CD4-positive, alpha-beta T cell treated with Interleukin-21 for 1 hour (primary cell): ENCODE measurements around the gene TMEM225B.
"Not testable (repeated sequence)": the region's sequence is repeated elsewhere in the genome, so short reads cannot be mapped to it uniquely, and the experiment has no call there.

Experiments
- DNase-seq: peaks from one replicate; pipeline ENCODE4 v3.0.0-alpha.2; 2020

Gene TMEM225B, protein sequence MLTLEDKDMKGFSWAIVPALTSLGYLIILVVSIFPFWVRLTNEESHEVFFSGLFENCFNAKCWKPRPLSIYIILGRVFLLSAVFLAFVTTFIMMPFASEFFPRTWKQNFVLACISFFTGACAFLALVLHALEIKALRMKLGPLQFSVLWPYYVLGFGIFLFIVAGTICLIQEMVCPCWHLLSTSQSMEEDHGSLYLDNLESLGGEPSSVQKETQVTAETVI

GRCh38 chr7:99597762-99598501 is at the start of gene TMEM225B:
TSS of gene TMEM225B (plus strand) at chr7:99598267. CDS start at chr7:99604389, 6,122 bp downstream.
- DNase-seq: no peak

DNA sequence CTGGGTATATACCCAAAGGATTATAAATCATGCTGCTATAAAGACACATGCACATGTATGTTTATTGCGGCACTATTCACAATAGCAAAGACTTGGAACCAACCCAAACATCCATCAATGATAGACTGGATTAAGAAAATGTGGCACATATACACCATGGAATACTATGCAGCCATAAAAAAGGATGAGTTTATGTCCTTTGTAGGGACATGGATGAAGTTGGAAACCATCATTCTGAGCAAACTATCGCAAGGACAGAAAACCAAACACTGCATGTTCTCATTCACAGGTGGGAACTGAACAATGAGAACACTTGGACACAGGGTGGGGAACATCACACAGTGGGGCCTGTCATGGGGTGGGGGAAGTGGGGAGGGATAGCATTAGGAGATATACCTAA is 48.5 kb upstream of the TMEM225B start:
- not testable (repeated sequence) for DNase-seq

- DNase-seq: peak; percentile 4
Observed at GRCh38 chr7:99551334-99551733, 46.7 kb upstream of the TMEM225B start.

GRCh38 chr7:99551767-99552463 is 46.2 kb upstream of the TMEM225B start, which contains the start of gene FAM200A:
TSS of gene FAM200A (minus strand) at chr7:99552114. CDS start at chr7:99548407, 3,707 bp downstream.
- peak; percentile 88 for DNase-seq

GRCh38 chr7:99553039-99553438 is 45.0 kb upstream of the TMEM225B start:
- DNase-seq: no peak

DNA sequence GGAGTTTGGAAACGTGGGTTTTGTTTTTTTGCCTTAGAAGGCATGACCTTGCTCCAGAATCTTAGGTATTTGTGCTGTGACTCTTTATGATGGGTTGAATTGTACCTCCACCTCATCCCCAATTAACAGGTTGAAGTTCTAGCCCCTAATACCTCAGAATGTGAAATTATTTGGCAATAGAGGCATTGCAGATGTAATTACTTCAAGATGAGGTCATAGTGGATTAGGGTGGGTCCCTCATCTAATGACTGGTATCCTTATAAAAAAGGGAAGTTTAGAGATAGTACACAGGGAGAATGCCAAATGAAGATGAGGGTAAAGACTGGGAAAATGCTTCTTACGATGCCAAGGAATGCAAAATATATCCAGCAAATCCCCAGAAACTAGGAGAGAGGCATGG is 43.1 kb upstream of the TMEM225B start:
- DNase-seq: no peak

DNA sequence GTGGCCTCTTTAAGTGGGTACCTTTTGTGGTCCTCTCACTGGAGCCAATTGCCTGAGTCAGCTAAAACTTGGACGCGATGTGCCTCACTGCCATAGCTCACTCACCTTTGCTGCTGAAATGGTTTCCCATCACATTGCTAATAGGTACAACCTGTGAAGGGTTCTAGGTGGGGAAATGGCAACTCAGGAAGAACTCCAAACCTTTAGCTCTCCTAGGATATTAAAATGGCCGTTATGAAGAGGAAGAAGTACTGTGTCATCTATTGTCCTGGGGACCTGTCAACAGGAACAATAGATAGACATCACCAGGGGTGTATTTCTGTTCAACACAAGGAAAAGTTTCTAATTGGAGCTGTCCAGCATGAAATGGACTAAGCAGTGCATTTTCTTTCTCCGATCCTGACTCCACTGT is 40.9 kb upstream of the TMEM225B start:
- DNase-seq: no peak

DNA sequence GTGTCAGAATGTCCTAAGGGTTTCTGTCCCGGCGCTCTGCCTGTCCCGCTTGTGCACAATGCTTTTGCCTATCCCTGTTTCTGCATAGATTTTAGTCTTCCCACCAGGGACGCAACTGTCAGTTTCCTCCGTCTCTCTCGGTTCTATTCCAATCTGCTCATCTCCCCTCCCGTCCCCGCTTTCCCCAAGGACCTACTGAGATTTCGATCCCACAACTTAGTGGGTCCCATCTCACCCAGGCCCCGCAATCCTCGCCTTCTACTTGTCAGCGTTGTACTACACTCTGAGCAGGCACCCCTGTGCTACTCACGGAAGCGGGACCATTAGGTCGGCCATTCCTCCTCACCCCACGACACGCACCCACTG is 40.1 kb upstream of the TMEM225B start:
- no peak for DNase-seq

- peak; percentile 94 for DNase-seq
Observed at GRCh38 chr7:99558306-99559174, 39.5 kb upstream of the TMEM225B start, which contains the start of gene ZNF655. TSS of gene ZNF655 (plus strand) at chr7:99558642. CDS start at chr7:99560560, 1,918 bp downstream.

- DNase-seq: peak; percentile 50
Observed at GRCh38 chr7:99559175-99559915, 38.7 kb upstream of the TMEM225B start.

DNA sequence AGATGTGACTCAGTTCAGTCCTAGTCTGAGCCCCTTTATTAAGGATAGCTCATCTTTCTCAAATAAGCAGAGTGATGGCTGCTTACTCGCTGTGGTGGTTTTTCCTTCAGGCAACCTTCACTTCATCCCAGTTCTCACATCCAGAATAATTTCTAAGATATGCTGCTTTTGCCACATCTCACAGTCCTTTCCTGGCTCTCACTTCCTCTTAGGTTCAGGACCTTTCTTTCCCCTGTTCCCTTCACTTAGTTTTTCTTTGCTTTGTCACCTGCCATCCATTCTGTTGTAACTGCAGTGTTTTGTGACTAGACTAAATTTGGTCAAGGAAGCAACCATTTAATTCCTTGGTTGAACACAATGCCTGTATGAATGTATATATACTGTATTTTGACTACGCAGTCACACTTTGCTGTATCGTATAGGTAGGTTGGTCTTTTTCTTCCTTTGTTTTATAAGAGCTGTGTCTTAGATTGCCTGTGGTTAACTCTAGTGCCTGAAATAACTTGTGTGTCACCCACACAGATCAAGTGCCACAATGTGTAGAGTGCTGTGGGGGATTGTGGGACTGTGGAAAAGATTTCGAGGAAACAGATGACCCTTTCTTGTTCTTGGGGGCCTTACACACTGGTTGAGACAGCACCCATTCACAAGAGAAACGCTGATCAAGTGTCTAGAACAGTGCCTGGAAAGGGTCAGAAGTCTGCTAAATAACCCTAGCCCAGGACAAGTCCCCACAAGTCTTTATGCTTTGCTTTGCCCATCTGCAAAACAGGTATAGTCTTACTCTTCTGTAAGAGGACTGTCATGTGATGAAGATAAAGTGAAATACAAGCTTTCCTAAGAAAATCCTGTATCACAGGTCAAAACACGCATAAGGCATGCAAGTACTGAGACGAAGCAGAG is 37.0 kb upstream of the TMEM225B start:
- DNase-seq: no peak

DNA sequence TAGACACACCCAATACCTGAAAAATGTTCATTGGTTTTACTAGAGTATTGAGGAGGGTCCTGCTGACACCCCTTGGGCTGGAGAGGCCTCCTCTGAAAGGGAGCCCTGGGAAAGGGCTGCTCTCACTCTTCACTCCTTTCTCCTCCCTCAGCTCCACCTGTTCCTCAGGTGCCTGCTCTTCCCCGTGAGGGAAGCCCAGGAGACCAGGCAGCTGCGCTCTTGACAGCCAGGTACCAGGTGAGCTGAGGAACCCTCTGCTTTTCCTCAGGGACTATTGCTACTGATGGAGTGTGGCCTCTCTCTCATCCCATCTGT is 36.4 kb upstream of the TMEM225B start:
- no peak for DNase-seq

- DNase-seq: no peak
Observed at GRCh38 chr7:99562114-99562784, 35.8 kb upstream of the TMEM225B start.

DNA sequence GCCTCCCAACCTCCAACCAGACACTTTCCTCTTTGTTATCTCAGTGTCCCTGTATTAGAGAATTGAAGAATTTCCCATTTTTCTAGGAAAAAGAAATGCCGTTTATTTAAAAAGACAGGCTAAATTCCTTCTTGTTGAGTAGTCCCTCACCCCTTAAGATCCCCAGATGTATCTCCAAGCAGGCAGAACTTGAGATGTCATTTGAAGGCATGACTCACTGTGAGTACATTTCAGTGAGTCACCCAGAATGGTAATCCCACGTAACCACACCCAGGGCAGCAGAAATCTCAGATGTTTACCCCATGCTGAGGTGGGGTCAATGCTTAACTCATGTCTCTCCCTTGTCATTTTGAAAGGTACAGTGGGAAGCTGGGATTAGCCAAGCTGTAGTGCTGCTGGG is 35.2 kb upstream of the TMEM225B start:
- DNase-seq: no peak

DNA sequence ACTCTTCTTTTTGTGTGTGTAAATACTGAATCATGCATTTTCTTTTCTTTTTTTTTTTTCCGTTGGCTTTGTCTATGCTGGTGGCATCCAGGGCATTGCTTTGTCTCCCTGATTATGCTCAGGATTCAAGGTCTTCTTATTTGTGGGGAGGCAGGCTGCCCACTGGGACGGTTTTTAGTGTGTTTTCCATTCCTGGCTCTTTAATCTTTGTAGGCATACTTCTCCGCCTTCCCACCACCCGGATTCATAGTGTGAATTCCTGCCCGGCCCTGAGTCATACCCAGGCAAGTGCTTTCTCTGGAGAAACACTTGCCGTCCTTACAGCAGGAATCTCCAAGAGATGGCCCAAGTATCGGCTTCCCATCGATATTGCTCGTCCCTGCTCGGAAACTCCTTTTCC is 34.4 kb upstream of the TMEM225B start:
- DNase-seq: no peak

DNA sequence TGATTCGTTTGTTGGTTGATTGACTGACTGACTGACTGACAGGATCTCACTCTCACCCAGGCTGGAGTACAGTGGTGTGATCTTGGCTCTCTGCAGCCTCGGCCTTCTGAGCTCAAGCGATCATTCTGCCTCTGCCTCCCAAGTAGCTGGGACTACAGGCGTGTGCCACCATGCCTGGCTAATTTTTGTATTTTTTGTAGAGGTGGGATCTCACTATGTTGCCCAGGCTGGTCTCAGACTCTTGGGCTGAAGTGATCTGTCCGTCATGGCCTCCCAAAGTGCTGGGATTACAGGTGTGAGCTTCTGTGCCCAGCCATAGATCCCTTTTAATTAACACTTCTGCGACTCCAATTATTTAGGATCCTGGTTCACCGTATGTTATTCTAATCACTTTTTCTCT is 29.3 kb upstream of the TMEM225B start:
- DNase-seq: not testable (repeated sequence)

DNA sequence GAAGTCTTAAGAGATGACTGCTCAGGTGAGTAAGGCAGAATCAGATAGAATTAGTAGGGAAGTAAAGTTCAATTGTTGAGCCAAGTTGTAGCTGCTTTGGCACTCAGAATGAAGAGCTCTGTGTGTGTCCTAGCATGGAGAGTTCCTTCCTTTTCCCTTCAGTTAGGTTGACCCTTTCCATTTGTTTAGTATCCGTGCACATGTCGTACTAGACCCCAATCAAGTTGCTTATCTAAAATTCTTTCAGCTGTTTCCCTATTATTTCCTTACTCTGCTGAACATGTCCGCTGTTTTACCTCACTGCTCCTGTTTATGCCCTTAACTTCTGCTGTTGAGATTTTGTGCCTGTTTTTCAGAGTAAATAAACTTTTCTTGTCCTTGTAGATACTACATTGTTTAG is 26.3 kb upstream of the TMEM225B start:
- no peak for DNase-seq

DNA sequence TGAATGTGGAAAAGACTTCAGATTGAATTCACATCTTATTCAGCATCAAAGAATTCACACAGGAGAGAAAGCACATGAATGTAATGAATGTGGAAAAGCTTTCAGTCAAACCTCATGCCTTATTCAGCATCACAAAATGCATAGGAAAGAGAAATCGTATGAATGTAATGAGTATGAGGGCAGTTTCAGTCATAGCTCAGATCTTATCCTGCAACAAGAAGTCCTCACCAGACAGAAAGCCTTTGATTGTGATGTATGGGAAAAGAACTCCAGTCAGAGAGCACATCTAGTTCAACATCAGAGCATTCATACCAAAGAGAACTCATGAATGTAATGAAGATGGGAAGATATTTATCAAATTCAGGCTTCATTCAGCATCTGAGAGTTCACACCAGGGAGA is 24.8 kb upstream of the TMEM225B start:
- DNase-seq: no peak

DNA sequence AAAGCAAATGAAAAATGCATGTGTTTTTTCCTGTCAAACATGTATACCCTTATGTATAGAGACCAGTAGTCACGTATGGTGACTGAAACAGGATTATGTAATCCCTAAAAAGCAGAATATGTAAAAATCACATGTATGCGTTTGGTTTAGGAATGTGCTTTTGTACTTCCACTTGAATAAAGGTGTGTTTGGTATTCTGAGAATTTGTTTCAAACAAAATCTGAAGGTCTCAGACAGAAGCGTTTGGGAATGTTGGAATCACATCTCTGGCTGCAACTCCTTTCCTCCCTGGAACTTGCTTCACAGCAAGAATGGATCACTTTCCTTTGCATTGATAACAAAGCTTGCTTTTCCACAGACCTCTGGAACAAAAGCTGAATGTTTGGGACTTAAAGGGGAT is 21.8 kb upstream of the TMEM225B start:
- no peak for DNase-seq

GRCh38 chr7:99579281-99579955 is 18.6 kb upstream of the TMEM225B start:
- no peak for DNase-seq
